Measurements from ENCODE around the gene CDK2.
"Not testable (repeated sequence)": the region's sequence is repeated elsewhere in the genome, so short reads cannot be mapped to it uniquely, and the experiment has no call there.

CDK2 gene

GRCh38 chr12:55972042-55972441 lies 5.4 kb downstream of the CDK2 start:
- no peaks in the 10 kb centered on the region for H3K9me3 ChIP-seq (replicated peaks; ENCODE audit: low read length)
- peaks cover 40% of the 10 kb centered on the region for H3K4me1 ChIP-seq (ENCODE audit: control insufficient read depth, insufficient read depth, low read length)
- peak overlapping the region; percentile 85 for H3K9ac ChIP-seq (ENCODE audit: low read depth, low read length)
- H3K36me3 ChIP-seq (ENCODE audit: insufficient read depth, low read length), result peaks cover 7% of the 10 kb centered on the region
- H3K4me2 ChIP-seq (ENCODE audit: low read length), result peak overlapping the region; percentile 84
- H3K4me3 ChIP-seq (ENCODE audit: low read length), result peak overlapping the region; percentile 76
- no peaks in the 10 kb centered on the region for H3K27me3 ChIP-seq (ENCODE audit: control insufficient read depth, insufficient read depth, low read length)

DNA sequence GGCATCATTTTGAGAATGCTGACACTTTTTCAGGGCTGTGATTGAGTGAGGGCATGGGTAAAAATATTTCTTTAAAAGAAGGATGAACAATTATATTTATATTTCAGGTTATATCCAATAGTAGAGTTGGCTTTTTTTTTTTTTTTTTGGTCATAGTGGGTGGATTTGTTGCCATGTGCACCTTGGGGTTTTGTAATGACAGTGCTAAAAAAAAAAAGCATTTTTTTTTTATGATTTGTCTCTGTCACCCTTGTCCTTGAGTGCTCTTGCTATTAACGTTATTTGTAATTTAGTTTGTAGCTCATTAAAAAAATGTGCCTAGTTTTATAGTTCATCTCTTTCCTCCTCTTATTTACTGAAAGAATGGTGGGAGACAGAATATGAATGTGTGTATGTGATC lies 5.8 kb downstream of the CDK2 start:
- Histone ChIP-seq H3K9ac (ENCODE audit: low read depth, low read length) (peak overlapping the region; percentile 85), H3K27me3 (ENCODE audit: control insufficient read depth, insufficient read depth, low read length) (no peaks in the 10 kb centered on the region), H3K9me3 (replicated peaks; ENCODE audit: low read length) (no peaks in the 10 kb centered on the region), H3K4me2 (ENCODE audit: low read length) (peak overlapping the region; percentile 84), H3K4me3 (ENCODE audit: low read length) (peak overlapping the region; percentile 76), H3K4me1 (ENCODE audit: control insufficient read depth, insufficient read depth, low read length) (peaks cover 37% of the 10 kb centered on the region), H3K36me3 (ENCODE audit: insufficient read depth, low read length) (peaks cover 7% of the 10 kb centered on the region)

- Histone ChIP-seq H3K4me2 (ENCODE audit: low read length) (peak overlapping the region; percentile 84), H3K36me3 (ENCODE audit: insufficient read depth, low read length) (peaks cover 7% of the 10 kb centered on the region), H3K4me3 (ENCODE audit: low read length) (peak overlapping the region; percentile 76), H3K9ac (ENCODE audit: low read depth, low read length) (peak overlapping the region; percentile 85), H3K4me1 (ENCODE audit: control insufficient read depth, insufficient read depth, low read length) (peaks cover 33% of the 10 kb centered on the region), H3K27me3 (ENCODE audit: control insufficient read depth, insufficient read depth, low read length) (no peaks in the 10 kb centered on the region), H3K9me3 (replicated peaks; ENCODE audit: low read length) (no peaks in the 10 kb centered on the region)
Measured at GRCh38 chr12:55972911-55973598, 6.4 kb downstream of the CDK2 start.

DNA sequence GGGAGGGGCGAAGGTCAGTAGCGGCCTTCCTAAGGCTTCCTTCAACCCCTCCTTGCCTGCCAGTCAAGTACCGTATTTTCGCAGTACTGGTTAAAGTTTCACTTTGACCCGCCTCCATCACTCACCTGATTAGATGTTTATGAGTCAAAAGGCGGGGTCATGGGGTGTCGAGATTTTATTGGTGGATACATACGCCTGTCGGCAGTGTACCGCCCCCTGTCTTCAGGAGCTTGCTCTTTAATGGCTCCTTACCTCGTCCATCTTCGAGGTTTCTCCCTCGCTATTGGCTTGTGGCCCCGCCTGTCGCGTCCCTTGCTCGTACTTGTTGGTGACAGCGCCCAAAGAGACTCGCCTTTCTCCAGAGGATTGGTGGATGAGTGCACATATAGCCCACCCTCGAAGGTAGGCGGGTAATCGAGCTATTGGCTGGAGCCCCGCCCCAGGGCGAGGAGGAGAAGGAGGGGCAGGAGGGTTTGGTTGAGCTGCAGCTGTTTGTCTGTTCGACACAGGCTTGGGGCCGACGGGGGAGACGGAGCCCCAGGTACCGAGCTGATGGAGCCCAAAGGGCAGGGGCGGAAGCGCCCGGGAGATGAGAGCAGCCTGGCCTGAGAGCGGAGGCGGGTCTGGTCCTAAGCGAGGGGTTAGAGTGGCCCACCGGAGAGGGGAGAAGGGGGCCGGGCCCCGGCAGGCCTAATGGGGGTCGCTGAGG lies 7.1 kb downstream of the CDK2 start, which contains the start of gene RAB5B:
Gene RAB5B, plus strand, starts transcription at position 480 of the 709 bp plus-strand sequence. CDS start 12,883 bp downstream, outside the sequence.
- Histone ChIP-seq H3K27me3 (ENCODE audit: control insufficient read depth, insufficient read depth, low read length) (no peaks in the 10 kb centered on the region), H3K4me3 (ENCODE audit: low read length) (peak within 1 kb of the TSS; percentile 94), H3K4me2 (ENCODE audit: low read length) (peak within 1 kb of the TSS; percentile 90), H3K4me1 (ENCODE audit: control insufficient read depth, insufficient read depth, low read length) (peaks cover 33% of the 10 kb centered on the region), H3K9ac (ENCODE audit: low read depth, low read length) (peak within 1 kb of the TSS; percentile 99), H3K36me3 (ENCODE audit: insufficient read depth, low read length) (peaks cover 7% of the 10 kb centered on the region), H3K9me3 (replicated peaks; ENCODE audit: low read length) (no peaks in the 10 kb centered on the region)

DNA sequence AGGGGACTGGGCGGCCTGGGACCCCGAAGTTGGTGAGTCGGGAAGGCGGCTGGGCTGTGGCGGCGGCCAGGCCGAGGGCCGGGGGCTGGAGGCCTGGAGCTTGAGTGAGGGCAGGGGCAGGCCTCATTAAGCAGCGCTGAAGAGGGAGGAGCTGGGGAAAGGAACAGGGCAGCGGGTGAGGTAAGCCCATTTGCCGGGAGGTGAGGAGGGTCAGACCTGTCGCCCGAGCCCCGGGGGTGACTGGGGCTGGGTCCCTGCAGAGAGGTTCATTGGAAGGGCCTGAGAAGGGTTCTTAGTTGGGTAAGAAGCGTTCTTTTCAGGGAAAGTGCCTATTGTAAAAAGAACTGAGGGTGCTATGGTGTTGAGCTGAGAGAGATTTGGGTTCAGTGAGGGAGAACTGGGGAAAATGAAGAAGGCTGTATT lies 7.7 kb downstream of the CDK2 start:
- no peaks in the 10 kb centered on the region for H3K27me3 ChIP-seq (ENCODE audit: control insufficient read depth, insufficient read depth, low read length)
- peak overlapping the region; percentile 99 for H3K9ac ChIP-seq (ENCODE audit: low read depth, low read length)
- peaks cover 33% of the 10 kb centered on the region for H3K4me1 ChIP-seq (ENCODE audit: control insufficient read depth, insufficient read depth, low read length)
- H3K4me2 ChIP-seq (ENCODE audit: low read length), result peak overlapping the region; percentile 90
- peaks cover 7% of the 10 kb centered on the region for H3K36me3 ChIP-seq (ENCODE audit: insufficient read depth, low read length)
- H3K4me3 ChIP-seq (ENCODE audit: low read length), result peak overlapping the region; percentile 94
- H3K9me3 ChIP-seq (replicated peaks; ENCODE audit: low read length), result no peaks in the 10 kb centered on the region

DNA sequence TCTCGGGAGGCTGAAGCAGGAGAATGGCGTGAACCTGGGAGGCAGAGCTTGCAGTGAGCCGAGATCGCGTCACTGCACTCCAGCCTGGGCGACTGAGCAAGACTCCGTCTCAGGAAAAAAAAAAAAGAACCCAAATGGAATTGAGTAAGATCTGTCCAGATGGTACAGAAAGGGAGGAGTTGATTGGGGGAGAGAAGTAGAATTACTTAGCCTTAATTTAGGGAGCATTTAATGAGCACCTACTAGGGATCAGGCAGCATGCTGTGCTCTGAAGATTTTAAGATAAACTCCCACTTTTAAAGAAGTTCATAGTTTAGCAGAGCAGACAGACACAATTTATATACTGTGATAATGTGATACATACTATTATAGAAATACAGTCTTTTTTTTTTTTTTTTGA lies 11.8 kb downstream of the CDK2 start:
- Histone ChIP-seq H3K27me3 (ENCODE audit: control insufficient read depth, insufficient read depth, low read length) (no peaks in the 10 kb centered on the region), H3K4me1 (ENCODE audit: control insufficient read depth, insufficient read depth, low read length) (peaks cover 12% of the 10 kb centered on the region), H3K9me3 (replicated peaks; ENCODE audit: low read length) (no peaks in the 10 kb centered on the region), H3K9ac (ENCODE audit: low read depth, low read length) (no peak overlapping the region), H3K4me2 (ENCODE audit: low read length) (no peak overlapping the region), H3K4me3 (ENCODE audit: low read length) (no peak overlapping the region), H3K36me3 (ENCODE audit: insufficient read depth, low read length) (peaks cover 9% of the 10 kb centered on the region)

DNA sequence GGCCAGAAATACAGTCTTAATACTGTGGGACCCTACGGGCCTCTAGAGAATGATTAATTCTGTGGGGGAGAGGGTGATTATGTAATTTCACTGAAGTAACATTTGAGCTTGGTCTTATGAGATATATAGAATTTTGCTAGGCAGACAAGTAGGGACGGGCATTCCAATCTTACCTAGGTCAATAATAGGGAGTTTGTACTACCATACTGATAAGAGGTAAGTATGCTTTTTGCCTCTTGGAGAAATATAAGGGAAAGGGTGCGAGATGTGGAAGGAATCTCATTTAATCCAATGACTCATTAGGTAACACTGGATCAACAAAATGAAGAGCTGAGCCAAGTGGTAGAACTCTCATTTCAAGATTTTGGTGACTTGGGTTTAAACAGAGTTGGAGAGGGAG lies 12.4 kb downstream of the CDK2 start:
- no peaks in the 10 kb centered on the region for H3K27me3 ChIP-seq (ENCODE audit: control insufficient read depth, insufficient read depth, low read length)
- H3K4me2 ChIP-seq (ENCODE audit: low read length), result no peak overlapping the region
- H3K36me3 ChIP-seq (ENCODE audit: insufficient read depth, low read length), result peaks cover 9% of the 10 kb centered on the region
- H3K9me3 ChIP-seq (replicated peaks; ENCODE audit: low read length), result no peaks in the 10 kb centered on the region
- H3K9ac ChIP-seq (ENCODE audit: low read depth, low read length), result no peak overlapping the region
- H3K4me3 ChIP-seq (ENCODE audit: low read length), result no peak overlapping the region
- peaks cover 12% of the 10 kb centered on the region for H3K4me1 ChIP-seq (ENCODE audit: control insufficient read depth, insufficient read depth, low read length)

DNA sequence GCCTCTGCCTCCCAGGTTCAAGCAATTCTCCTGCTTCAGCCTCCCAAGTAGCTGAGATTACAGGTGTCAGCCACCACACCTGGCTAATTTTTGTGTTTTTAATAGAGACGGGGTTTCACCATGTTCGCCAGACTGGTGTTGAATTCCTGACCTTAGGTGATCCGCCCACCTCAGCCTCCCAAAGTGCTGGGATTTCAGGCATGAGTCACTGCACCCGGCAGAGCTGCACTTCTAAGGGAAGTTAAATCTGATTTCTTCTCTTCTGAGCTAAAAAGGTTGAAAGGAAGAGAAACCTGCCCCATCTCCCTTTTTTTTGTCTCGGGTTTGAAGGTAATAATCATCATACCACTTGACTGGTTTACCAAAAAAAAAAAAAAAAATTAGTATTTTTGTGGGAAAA lies 15.3 kb downstream of the CDK2 start:
- H3K4me1 ChIP-seq (ENCODE audit: control insufficient read depth, insufficient read depth, low read length); H3K4me3 ChIP-seq (ENCODE audit: low read length); H3K9ac ChIP-seq (ENCODE audit: low read depth, low read length); H3K27me3 ChIP-seq (ENCODE audit: control insufficient read depth, insufficient read depth, low read length); H3K9me3 ChIP-seq (replicated peaks; ENCODE audit: low read length); H3K4me2 ChIP-seq (ENCODE audit: low read length): not testable (repeated sequence)
- H3K36me3 ChIP-seq (ENCODE audit: insufficient read depth, low read length), result peaks cover 25% of the 10 kb centered on the region

DNA sequence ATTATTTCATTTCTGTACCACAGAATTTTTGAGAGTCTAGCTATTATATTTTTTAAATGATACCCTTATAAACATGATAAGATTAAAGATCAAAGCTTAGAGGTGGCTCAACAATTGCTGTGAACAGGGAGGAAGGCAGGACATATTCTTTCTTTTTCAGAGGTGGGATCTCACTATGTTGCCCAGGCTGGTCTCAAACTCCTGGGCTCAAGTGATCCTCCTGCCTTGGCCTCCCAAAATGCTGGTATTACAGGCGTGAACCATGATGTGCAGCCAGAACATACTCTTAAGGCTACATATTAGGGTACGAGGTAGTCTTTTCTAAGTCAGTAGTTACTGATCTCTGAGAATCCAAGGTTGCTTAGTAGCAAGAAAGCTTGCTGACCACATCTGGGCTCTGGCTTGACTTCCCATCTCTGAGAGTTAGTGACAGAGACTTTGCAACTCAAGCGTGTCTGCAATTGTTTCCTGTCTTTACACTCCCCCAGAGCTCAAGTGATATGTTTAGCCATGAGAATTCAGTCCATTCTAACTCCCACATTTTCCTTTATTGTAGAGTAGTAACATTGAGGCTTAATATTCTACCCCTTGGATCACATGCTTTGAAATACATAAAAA lies 15.8 kb downstream of the CDK2 start:
- no peak overlapping the region for H3K4me3 ChIP-seq (ENCODE audit: low read length)
- peaks cover 25% of the 10 kb centered on the region for H3K36me3 ChIP-seq (ENCODE audit: insufficient read depth, low read length)
- no peak overlapping the region for H3K4me2 ChIP-seq (ENCODE audit: low read length)
- no peaks in the 10 kb centered on the region for H3K9me3 ChIP-seq (replicated peaks; ENCODE audit: low read length)
- H3K27me3 ChIP-seq (ENCODE audit: control insufficient read depth, insufficient read depth, low read length), result no peaks in the 10 kb centered on the region
- no peak overlapping the region for H3K9ac ChIP-seq (ENCODE audit: low read depth, low read length)
- H3K4me1 ChIP-seq (ENCODE audit: control insufficient read depth, insufficient read depth, low read length), result no peaks in the 10 kb centered on the region

GRCh38 chr12:55983232-55983842 lies 16.7 kb downstream of the CDK2 start:
- Histone ChIP-seq H3K4me3 (ENCODE audit: low read length) (no peak overlapping the region), H3K9ac (ENCODE audit: low read depth, low read length) (no peak overlapping the region), H3K27me3 (ENCODE audit: control insufficient read depth, insufficient read depth, low read length) (no peaks in the 10 kb centered on the region), H3K4me1 (ENCODE audit: control insufficient read depth, insufficient read depth, low read length) (no peaks in the 10 kb centered on the region), H3K4me2 (ENCODE audit: low read length) (no peak overlapping the region), H3K36me3 (ENCODE audit: insufficient read depth, low read length) (peaks cover 28% of the 10 kb centered on the region), H3K9me3 (replicated peaks; ENCODE audit: low read length) (no peaks in the 10 kb centered on the region)

DNA sequence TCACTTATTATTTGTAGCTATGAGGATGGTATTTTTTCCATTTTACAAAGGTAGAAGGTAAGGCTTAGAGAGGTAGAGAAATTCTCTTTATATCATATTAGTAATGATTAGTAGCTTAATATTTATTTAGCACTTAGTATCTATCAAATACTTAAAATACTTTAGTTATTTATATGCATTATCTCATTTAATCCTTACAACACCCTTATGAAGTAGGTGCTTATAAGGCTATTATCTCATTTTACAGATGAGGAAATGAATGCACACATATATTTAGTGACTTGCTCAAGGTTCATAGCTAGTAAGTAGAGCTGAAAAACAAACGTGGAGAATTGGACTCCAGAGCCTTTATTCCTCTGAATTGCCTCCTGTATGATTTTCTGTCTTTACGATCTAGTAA lies 18.2 kb downstream of the CDK2 start:
- Histone ChIP-seq H3K4me1 (ENCODE audit: control insufficient read depth, insufficient read depth, low read length) (no peaks in the 10 kb centered on the region), H3K36me3 (ENCODE audit: insufficient read depth, low read length) (peaks cover 39% of the 10 kb centered on the region), H3K4me3 (ENCODE audit: low read length) (no peak overlapping the region)

More for the DNA sequence above, 18.2 kb downstream of the CDK2 start:
- Histone ChIP-seq H3K4me2 (ENCODE audit: low read length) (no peak overlapping the region), H3K27me3 (ENCODE audit: control insufficient read depth, insufficient read depth, low read length) (no peaks in the 10 kb centered on the region), H3K9me3 (replicated peaks; ENCODE audit: low read length) (no peaks in the 10 kb centered on the region), H3K9ac (ENCODE audit: low read depth, low read length) (no peak overlapping the region)

All from skeletal muscle satellite cell (primary cell).